Nasal cavity respiratory epithelium epithelial cell of viscerocranial mucosa (primary cell): ENCODE data around the gene CLEC4A. TPM values are rescaled to one million over a fixed set of nuclear protein-coding genes. Genes with fewer than 3 reads are reported as not detected.

ENCODE experiments used
- total RNA-seq: library from RNA; depleted of rRNA; stranded (reverse); fragments of >200 nt; gene quantifications from 2 replicates; pipeline ENCODE4 v1.2.3, GENCODE V29; 2014

Gene CLEC4A
- total RNA-seq, result under 0.01 TPM in 1 of 2 replicates, not detected in the other

GRCh38 chr12:8123124-8123912 lies at the start of gene CLEC4A:
TSS of gene CLEC4A (plus strand) at chr12:8123617. CDS start at chr12:8123879, 262 bp downstream.

GRCh38 chr12:8156845-8157244 lies 33.4 kb downstream of the CLEC4A start, which contains the start of gene ZNF705A:
TSS of gene ZNF705A (plus strand) at chr12:8157015. CDS start at chr12:8172626, 15,611 bp downstream.

Other genes with a start within 250 kb of the CLEC4A start
- 4.7 and 15.0 TPM in 2 replicates for gene SLC2A3, start 187.4 kb upstream of the CLEC4A start, total RNA-seq
- gene FOXJ2, start 90.9 kb upstream of the CLEC4A start, total RNA-seq, result 6.5 and 11.4 TPM in 2 replicates
- 0.14 TPM in 1 of 2 replicates, not detected in the other for gene C3AR1, start 57.3 kb upstream of the CLEC4A start, total RNA-seq
- 42.2 and 69.0 TPM in 2 replicates for gene NECAP1, start 41.3 kb upstream of the CLEC4A start, total RNA-seq
- not detected in 2 replicates for gene ZNF705A, start 33.4 kb downstream of the CLEC4A start, total RNA-seq
- gene FAM90A1, start 104.0 kb downstream of the CLEC4A start, total RNA-seq, result 0.28 TPM in 1 of 2 replicates, not detected in the other